Measurements from ENCODE around the gene FAM24B.

DNA sequence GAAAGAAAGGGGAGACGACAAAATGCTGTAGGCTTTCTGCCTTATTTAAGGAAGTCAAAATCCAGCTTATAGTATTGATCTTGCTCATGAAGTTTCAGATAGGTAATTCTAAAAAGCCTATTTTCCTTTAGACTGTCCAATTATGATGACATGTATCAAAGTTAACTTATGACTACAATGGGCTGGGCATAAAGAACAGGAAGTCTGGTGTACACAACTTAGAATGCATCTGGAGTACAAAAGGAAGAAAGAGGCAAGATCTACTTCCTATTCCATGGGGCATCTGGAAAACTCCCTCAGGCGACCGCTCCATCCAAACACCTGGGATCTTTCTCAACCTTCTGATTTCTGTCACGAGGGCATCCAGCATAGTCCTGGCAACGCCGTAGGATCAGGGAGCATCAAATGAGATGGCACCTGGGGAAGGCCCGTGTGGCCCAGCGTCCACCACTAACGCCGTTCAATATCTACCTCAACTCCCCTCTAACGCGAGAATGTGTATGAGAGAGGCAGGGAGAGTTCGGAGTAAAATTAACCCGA, 512 bp downstream of the FAM24B start:
- no peak for TF ChIP-seq RAD21 (conservative IDR thresholded peaks at IDR 0.05)
- TF ChIP-seq, protein P1, sequence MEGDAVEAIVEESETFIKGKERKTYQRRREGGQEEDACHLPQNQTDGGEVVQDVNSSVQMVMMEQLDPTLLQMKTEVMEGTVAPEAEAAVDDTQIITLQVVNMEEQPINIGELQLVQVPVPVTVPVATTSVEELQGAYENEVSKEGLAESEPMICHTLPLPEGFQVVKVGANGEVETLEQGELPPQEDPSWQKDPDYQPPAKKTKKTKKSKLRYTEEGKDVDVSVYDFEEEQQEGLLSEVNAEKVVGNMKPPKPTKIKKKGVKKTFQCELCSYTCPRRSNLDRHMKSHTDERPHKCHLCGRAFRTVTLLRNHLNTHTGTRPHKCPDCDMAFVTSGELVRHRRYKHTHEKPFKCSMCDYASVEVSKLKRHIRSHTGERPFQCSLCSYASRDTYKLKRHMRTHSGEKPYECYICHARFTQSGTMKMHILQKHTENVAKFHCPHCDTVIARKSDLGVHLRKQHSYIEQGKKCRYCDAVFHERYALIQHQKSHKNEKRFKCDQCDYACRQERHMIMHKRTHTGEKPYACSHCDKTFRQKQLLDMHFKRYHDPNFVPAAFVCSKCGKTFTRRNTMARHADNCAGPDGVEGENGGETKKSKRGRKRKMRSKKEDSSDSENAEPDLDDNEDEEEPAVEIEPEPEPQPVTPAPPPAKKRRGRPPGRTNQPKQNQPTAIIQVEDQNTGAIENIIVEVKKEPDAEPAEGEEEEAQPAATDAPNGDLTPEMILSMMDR (IDR thresholded peaks at IDR 0.05; ENCODE audit: poor library complexity, severe bottlenecking), result no peak
- TF ChIP-seq POLR2AphosphoS5 (IDR thresholded peaks at IDR 0.05), result no peak

All from neural cell (in vitro differentiated cells).